Right atrium auricular region (tissue), 2 donors: ENCODE results near the gene TCFL5. TPM values are rescaled to one million over a fixed set of nuclear protein-coding genes. Genes with fewer than 3 reads are reported as not detected.

Source experiments
- DNase-seq: peaks from one replicate; pipeline ENCODE4 v3.0.0-alpha.2; 2019; ENCODE audit warnings: low spot score
- H3K27ac ChIP-seq, 2 donors: fragments of 200-600 bp; sonication (generic); 1 replicate in 1 of 2; 2 replicates in 1 of 2; pipeline ENCODE4 v1.5.1; 2016 to 2019
- H3K27me3 ChIP-seq, 2 donors: fragments of 200-600 bp; sonication (generic); one replicate each; pipeline versions ENCODE4 v1.5.1 to v1.6.0; 2017 to 2019
- H3K36me3 ChIP-seq: fragments of 200-600 bp; sonication (generic); one replicate; pipeline ENCODE4 v1.5.1; 2016
- H3K4me1 ChIP-seq, 2 donors: fragments of 200-600 bp; sonication (generic); one replicate each; pipeline versions ENCODE4 v1.5.1 to v1.6.0; 2017 to 2019
- H3K4me3 ChIP-seq, 2 donors: fragments of 200-600 bp; sonication (generic); 1 replicate in 1 of 2; 2 replicates in 1 of 2; pipeline ENCODE4 v1.5.1; 2017 to 2019; ENCODE audit warnings: mild to moderate bottlenecking in 1 of 2, moderate library complexity in 1 of 2
- H3K9me3 ChIP-seq, 2 donors: fragments of 200-600 bp; sonication (generic); one replicate each; pipeline ENCODE4 v1.5.1; 2019
- CTCF ChIP-seq, 2 donors: fragments of 200-600 bp; sonication (generic); IDR thresholded peaks; one replicate each; pipeline ENCODE4 v1.5.1; 2019; ENCODE audit warnings: antibody characterized with exemption in 2 of 2
- total RNA-seq, 2 donors: library from RNA; depleted of rRNA; stranded (reverse); fragments of >200 nt; gene quantifications; one replicate each; pipeline ENCODE4 v1.1.0, GENCODE V29; 2016

TCFL5 gene
- total RNA-seq, 2 donors from 2014 or later: 4.8 to 6.4 TPM

GRCh38 chr20:62831854-62832211 is 29.8 kb downstream of the TCFL5 start:
- no peaks in the 10 kb centered on the region for H3K36me3 ChIP-seq
- no peaks in the 10 kb centered on the region for H3K27me3 ChIP-seq
- H3K4me3 ChIP-seq: no peak overlapping the region
- H3K4me1 ChIP-seq: peaks cover 0 to 6% of the 10 kb centered on the region in 2 donors
- no peak overlapping the region for H3K27ac ChIP-seq
- no peak for DNase-seq
- TF ChIP-seq CTCF (IDR thresholded peaks at IDR 0.05): no peak
- H3K9me3 ChIP-seq: no peaks in the 10 kb centered on the region

- H3K9me3 ChIP-seq: no peaks in the 10 kb centered on the region
- peaks cover 0 to 6% of the 10 kb centered on the region in 2 donors for H3K4me1 ChIP-seq
- DNase-seq: no peak
- H3K27ac ChIP-seq: no peak overlapping the region
- no peak for TF ChIP-seq CTCF (IDR thresholded peaks at IDR 0.05)
- no peak overlapping the region for H3K4me3 ChIP-seq
- H3K36me3 ChIP-seq: no peaks in the 10 kb centered on the region
- H3K27me3 ChIP-seq: no peaks in the 10 kb centered on the region
Measured at GRCh38 chr20:62831361-62831788, 30.2 kb downstream of the TCFL5 start.

- no peak for TF ChIP-seq CTCF (IDR thresholded peaks at IDR 0.05)
- Histone ChIP-seq H3K4me1 (peaks cover 0 to 6% of the 10 kb centered on the region in 2 donors), H3K4me3 (no peak overlapping the region), H3K9me3 (no peaks in the 10 kb centered on the region), H3K36me3 (no peaks in the 10 kb centered on the region), H3K27me3 (no peaks in the 10 kb centered on the region), H3K27ac (no peak overlapping the region)
- DNase-seq: no peak
Measured at GRCh38 chr20:62830821-62831220, 30.8 kb downstream of the TCFL5 start.

GRCh38 chr20:62830251-62830650 is 31.4 kb downstream of the TCFL5 start:
- peaks cover 0 to 6% of the 10 kb centered on the region in 2 donors for H3K4me1 ChIP-seq
- H3K9me3 ChIP-seq: no peaks in the 10 kb centered on the region
- no peaks in the 10 kb centered on the region for H3K36me3 ChIP-seq
- no peak overlapping the region for H3K27ac ChIP-seq
- TF ChIP-seq CTCF (IDR thresholded peaks at IDR 0.05): no peak
- no peak for DNase-seq
- no peak overlapping the region for H3K4me3 ChIP-seq
- no peaks in the 10 kb centered on the region for H3K27me3 ChIP-seq

GRCh38 chr20:62829231-62830230 is 32.1 kb downstream of the TCFL5 start:
- H3K4me1 ChIP-seq: peaks cover 0 to 9% of the 10 kb centered on the region in 2 donors
- no peak for DNase-seq
- no peaks in the 10 kb centered on the region for H3K27me3 ChIP-seq
- no peaks in the 10 kb centered on the region for H3K9me3 ChIP-seq
- no peak for TF ChIP-seq CTCF (IDR thresholded peaks at IDR 0.05)
- no peak overlapping the region for H3K4me3 ChIP-seq
- H3K27ac ChIP-seq: no peak overlapping the region
- no peaks in the 10 kb centered on the region for H3K36me3 ChIP-seq
